HG03139 (cell line): ENCODE results near the gene RARS2.

Source experiments
- ATAC-seq: cut with Tn5 transposase; IDR thresholded peaks from one replicate; pipeline ENCODE4 v1.9.1; 2021; ENCODE audit not compliant: unreplicated experiment

RARS2 gene

GRCh38 chr6:87573307-87574024 lies 16.3 kb downstream of the RARS2 start:
- no peak for ATAC-seq

- ATAC-seq = no peak
Measured at GRCh38 chr6:87572883-87573282, 16.9 kb downstream of the RARS2 start.

- no peak for ATAC-seq
Measured at GRCh38 chr6:87572021-87572420, 17.8 kb downstream of the RARS2 start.

DNA sequence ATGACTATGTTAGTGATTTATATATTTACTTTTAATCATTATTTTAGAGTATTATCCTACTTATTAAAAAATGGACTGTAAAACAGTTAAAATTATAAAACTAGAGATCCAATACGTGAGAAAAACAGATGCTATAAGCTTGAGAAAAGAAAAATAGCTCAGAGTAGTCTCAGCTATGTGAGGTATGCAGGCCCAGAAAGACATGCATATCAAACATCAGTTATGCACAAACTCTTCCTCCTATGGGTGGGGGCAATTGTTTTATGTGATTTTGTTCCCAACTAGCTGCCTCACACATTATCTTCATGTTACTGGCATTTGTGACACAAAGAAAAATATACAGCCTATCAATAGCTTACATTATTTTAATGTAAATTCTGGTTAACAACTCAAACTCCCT lies 28.8 kb downstream of the RARS2 start:
- no peak for ATAC-seq

GRCh38 chr6:87558446-87558845 lies 31.3 kb downstream of the RARS2 start:
- ATAC-seq = no peak

- ATAC-seq = no peak
Measured at GRCh38 chr6:87555506-87555905, 34.3 kb downstream of the RARS2 start.

DNA sequence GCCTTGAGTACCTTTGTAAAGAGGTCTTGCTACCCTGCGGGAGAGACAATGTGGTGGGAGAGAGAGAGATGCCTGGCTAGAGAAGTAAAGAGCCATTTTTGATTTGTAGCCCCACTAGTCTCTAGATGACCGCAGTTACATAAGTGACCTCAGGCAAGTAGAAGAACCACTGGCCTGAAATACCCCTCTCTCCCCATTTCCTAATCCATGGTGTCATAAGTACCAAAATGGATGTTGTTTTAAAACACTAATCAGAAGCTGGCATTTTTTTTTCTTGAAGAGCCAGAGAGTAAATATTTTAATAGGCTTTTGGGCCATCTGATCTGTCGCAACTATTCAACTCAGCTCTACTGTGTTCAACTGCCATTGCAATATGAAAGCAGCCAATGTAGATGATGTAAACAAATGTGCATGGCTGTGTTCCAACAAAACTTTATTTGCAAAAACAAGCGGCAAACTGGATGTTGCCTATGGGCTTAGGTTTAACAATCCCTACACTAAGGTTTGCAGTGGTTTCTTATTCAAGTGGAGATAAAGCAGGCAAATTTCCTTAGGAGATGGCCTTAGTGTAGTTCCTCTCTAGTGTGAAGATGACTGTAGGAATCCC lies 36.5 kb downstream of the RARS2 start:
- no peak for ATAC-seq

DNA sequence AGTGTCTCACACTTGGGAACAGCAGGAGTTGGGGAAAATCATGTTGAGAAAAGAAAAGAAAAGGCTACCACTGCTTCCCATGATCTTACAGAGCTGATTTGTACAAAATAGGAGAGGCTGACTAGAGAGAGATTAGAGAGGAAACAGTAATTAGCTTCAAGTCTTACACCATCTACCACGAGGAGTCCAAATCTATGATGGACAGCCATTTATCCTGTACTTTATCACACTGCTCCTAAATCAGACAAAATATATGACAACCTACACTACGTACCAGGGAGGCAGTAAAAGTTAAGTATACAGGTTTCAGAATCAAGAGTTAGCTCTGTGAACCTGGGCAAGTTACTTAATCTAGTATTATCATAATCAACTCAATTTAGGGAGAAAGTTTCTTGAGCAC lies 38.0 kb downstream of the RARS2 start:
- ATAC-seq = no peak

- ATAC-seq = no peak
Measured at GRCh38 chr6:87544474-87544735, 45.4 kb downstream of the RARS2 start.

GRCh38 chr6:87543696-87544473 lies 45.9 kb downstream of the RARS2 start:
- no peak for ATAC-seq

DNA sequence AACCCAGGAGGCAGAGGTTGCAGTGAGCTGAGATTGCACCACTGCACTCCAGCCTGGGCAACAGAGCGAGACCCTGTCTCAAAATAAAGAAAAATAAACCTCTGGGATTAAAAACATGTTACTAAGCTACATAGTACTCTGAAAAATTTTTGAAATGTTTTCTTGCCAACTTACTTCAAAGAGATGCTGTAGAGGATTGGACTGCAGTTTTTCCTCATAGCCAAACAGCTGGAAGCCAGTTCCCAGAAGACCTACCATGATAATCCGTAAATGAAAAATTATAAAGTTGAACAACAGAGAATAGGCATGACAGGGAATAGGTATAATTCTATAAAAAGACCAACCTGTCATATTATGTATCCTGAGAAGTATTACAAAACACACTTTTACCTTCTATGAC lies 48.0 kb downstream of the RARS2 start:
- ATAC-seq = no peak

DNA sequence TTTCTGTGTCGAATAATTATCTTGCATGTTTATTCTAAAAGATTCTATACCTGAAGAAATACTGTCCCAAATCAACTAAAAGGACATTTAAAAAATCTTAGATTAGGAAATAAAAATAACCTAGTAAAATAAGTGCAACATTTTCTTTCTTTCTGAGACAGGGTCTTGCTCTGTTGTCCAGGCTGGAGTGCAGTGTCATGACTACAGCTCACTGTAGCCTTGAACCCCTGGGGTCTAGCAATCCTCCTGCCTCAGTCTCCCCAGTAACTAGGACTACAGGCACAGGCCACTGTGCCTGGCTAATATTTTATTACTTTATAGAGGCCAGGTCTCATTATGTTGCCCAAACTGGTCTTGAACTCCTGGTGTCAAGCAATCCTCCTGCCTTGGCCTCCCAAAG lies 48.7 kb downstream of the RARS2 start:
- no peak for ATAC-seq

- ATAC-seq = no peak
Measured at GRCh38 chr6:87540539-87540938, 49.2 kb downstream of the RARS2 start.

DNA sequence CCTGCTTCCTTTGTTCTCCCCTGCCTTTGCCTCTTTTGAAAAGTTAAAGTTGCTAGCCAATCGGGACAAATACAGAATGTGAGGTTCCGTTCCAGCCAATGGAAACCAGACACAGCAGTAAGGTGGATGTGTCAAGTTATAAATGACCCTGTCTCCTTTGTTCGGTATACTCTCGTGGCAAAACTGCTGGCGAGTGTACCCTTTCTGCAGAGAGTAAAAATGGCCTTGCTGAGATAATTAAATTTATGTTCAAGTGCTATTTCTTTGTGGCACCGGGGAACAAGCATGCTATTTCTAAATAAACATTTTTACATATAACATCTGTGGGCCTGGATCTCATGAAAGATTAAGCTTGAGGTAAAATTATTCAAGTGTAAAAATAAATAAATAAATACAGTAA lies 50.2 kb downstream of the RARS2 start:
- ATAC-seq = no peak

GRCh38 chr6:87538510-87539260 lies 51.1 kb downstream of the RARS2 start:
- no peak for ATAC-seq

GRCh38 chr6:87534377-87535047 lies 55.3 kb downstream of the RARS2 start:
- no peak for ATAC-seq

DNA sequence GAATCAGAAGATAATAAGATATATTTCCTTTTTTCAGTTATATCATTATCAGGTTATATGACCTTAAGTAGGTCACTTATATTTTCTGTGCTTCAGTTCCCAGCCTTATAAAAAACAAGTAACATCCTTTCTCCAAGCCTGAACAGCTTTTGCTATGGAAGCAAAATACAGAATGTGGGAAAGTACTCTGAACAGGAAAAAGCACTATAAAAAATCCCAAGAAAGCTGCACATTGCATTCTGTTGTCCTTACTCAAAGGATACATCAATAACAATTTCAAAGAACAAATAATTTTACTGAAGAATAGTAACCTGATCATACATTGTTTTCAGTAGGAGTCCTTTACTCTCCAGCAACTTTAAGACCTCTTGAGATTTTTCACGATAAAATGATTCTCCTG lies 60.6 kb downstream of the RARS2 start:
- no peak for ATAC-seq

- ATAC-seq = no peak
Measured at GRCh38 chr6:87522686-87523085, 67.1 kb downstream of the RARS2 start.

DNA sequence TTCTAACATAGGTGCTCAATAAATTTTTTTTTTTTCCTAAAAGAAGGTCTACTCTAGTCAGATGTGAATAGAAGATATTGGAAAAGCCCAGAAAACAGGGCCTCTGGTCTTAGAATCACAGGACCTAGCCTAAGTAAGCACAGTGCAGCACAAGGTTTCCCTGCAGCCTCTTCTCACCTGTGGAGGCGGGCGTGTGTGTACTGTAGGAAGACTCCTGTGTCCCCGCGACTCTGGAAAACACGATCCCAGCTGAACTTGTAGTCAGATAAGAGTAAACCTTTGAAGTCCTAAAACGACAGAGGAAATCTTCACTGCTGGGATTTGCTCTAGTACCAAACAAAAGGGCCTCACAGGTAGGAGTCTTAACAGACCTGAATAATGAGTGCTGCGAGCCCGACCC lies 71.3 kb downstream of the RARS2 start:
- ATAC-seq = no peak

DNA sequence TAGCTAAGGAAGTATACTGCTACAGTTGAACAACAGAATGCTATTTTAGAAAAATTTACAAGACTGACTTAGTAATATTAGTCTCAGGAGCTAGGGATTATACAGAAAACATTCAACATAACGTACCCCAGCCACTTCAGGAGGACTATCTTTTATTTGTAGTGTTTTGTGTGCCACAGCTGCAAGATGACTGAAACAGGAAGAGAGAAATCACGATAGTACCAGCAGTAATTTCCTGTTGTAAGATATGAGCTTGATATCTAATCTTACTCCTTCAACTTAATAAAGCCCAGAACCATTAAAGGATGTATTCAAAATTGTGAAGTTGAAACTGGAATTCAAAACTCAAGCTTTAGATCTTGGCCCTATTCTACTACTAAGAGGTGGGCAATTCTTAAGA lies 75.0 kb downstream of the RARS2 start:
- ATAC-seq = no peak

DNA sequence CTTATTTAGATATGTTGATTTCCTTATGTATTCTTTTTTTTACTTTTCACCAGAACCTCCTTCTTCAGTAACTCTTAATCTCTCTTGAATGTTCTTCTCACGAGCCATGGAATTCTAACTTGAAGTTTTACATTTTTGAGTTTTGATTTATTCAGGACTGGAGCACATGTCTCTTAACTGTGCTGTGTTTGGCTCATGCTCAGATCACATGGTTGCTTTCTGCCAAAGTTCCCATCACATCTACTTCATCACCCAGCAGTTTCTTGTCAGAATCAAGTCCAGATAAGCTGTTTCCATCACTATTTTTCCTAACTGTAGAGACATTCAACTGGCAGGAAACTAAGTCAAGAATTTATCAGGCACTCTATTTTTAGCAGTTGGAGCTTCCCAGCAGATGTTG lies 85.3 kb downstream of the RARS2 start:
- no peak for ATAC-seq
